ENCODE results near the gene PPP1R3G. TPM values are rescaled to one million over a fixed set of nuclear protein-coding genes. Genes with fewer than 3 reads are reported as not detected.

The PPP1R3G gene
- under 1 TPM; 0.17 to 0.26 TPM for total RNA-seq
- 1 to 10 TPM in 4 of 6 donors, under 1 TPM in 2; 0.96 to 1.4 (median 1.1) TPM for polyA plus RNA-seq (ENCODE audit: insufficient read length in 6 of 6)
- long read RNA-seq, donor 1, full-length matches to known transcripts: 6 of 6 reads
- long read RNA-seq, donor 1, partial matches to known transcripts: 0 of 6 reads
- long read RNA-seq, donor 1, other reads (novel, unspliced or antisense): 0 of 6 reads
- long read RNA-seq, donor 2, full-length matches to known transcripts: 3 of 3 reads
- long read RNA-seq, donor 2, partial matches to known transcripts: 0 of 3 reads
- long read RNA-seq, donor 2, other reads (novel, unspliced or antisense): 0 of 3 reads
- long read RNA-seq, donor 3, full-length matches to known transcripts: 1 of 168 reads
- long read RNA-seq, donor 3, partial matches to known transcripts: 156 of 168 reads
- long read RNA-seq, donor 3, other reads (novel, unspliced or antisense): 11 of 168 reads
- long read RNA-seq, donor 4, full-length matches to known transcripts: 1 of 1 reads
- long read RNA-seq, donor 4, partial matches to known transcripts: 0 of 1 reads
- long read RNA-seq, donor 4, other reads (novel, unspliced or antisense): 0 of 1 reads
- long read RNA-seq, donor 5, full-length matches to known transcripts: 3 of 3 reads
- long read RNA-seq, donor 5, partial matches to known transcripts: 0 of 3 reads
- long read RNA-seq, donor 5, other reads (novel, unspliced or antisense): 0 of 3 reads
- long read RNA-seq, donor 6, full-length matches to known transcripts: 3 of 109 reads
- long read RNA-seq, donor 6, partial matches to known transcripts: 106 of 109 reads
- long read RNA-seq, donor 6, other reads (novel, unspliced or antisense): 0 of 109 reads
- long read RNA-seq, donor 7, full-length matches to known transcripts: 4 of 69 reads
- long read RNA-seq, donor 7, partial matches to known transcripts: 65 of 69 reads
- long read RNA-seq, donor 7, other reads (novel, unspliced or antisense): 0 of 69 reads
- long read RNA-seq, donor 8, full-length matches to known transcripts: 4 of 4 reads
- long read RNA-seq, donor 8, partial matches to known transcripts: 0 of 4 reads
- long read RNA-seq, donor 8, other reads (novel, unspliced or antisense): 0 of 4 reads
- long read RNA-seq, donor 9: 0 reads
- long read RNA-seq, donor 10: 0 reads
- long read RNA-seq, donor 11, full-length matches to known transcripts: 11 of 11 reads
- long read RNA-seq, donor 11, partial matches to known transcripts: 0 of 11 reads
- long read RNA-seq, donor 11, other reads (novel, unspliced or antisense): 0 of 11 reads
- long read RNA-seq, donor 12, full-length matches to known transcripts: 1 of 1 reads
- long read RNA-seq, donor 12, partial matches to known transcripts: 0 of 1 reads
- long read RNA-seq, donor 12, other reads (novel, unspliced or antisense): 0 of 1 reads

DNA sequence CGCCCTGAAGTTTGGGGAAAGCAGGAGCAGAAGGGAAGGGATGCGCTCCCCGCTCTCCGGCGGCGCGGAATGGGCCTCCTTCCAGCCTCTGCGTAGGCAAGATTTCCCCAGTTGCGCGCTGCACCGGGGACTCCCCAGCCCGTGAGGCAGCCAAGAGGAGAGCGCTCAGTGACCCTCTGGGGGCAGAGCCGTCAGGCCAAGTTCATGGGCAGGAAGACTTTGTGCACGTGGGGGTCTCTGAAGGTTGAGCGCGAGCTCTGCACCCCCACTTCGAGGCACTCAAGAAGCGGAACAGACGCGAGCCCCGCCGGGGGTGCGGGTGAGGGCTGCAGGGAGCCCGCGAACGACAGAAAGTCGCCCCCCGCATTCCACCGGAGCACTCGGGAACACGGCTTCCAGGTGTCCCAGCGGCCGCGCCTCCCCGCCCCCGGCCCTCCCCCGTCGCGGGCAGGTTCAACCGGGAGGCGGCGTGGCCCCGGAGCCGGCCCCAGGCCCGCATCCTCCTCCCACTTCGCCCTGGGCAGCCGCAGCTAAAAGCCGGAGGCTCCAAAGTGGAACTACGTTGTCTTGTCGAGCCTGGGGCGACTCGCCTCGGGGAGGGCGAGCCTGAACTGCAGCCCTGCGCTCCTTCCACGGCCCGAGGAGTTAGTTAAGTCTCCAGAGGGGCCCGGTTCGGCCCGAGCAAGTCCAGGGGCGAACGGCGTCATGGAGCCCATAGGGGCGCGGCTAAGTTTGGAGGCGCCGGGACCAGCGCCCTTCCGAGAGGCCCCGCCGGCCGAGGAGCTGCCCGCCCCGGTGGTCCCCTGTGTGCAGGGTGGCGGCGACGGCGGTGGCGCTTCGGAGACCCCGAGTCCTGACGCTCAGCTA, at the start of gene PPP1R3G:
PPP1R3G (plus strand) TSS at position 561 of the 867 bp plus-strand sequence; CDS start at position 706, 145 bp downstream.
- Histone ChIP-seq H3K36me3 (no peaks in the 10 kb centered on the region), H3K27ac (peak within 1 kb of the TSS; percentile 13 to 26), H3K4me1 (peaks cover 0 to 35% of the 10 kb centered on the region in 2 donors), H3K9me3 (no peaks in the 10 kb centered on the region), H3K4me3 (peak within 1 kb of the TSS; percentile 53 to 56), H3K27me3 (peaks cover 15 to 62% of the 10 kb centered on the region in 2 donors)
- TF ChIP-seq, protein P1, sequence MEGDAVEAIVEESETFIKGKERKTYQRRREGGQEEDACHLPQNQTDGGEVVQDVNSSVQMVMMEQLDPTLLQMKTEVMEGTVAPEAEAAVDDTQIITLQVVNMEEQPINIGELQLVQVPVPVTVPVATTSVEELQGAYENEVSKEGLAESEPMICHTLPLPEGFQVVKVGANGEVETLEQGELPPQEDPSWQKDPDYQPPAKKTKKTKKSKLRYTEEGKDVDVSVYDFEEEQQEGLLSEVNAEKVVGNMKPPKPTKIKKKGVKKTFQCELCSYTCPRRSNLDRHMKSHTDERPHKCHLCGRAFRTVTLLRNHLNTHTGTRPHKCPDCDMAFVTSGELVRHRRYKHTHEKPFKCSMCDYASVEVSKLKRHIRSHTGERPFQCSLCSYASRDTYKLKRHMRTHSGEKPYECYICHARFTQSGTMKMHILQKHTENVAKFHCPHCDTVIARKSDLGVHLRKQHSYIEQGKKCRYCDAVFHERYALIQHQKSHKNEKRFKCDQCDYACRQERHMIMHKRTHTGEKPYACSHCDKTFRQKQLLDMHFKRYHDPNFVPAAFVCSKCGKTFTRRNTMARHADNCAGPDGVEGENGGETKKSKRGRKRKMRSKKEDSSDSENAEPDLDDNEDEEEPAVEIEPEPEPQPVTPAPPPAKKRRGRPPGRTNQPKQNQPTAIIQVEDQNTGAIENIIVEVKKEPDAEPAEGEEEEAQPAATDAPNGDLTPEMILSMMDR (IDR thresholded peaks at IDR 0.05): no peak
- peak; percentile 53 to 84 (median 66) for DNase-seq
- peak; percentile 82 for ATAC-seq
- intact Hi-C loops (cut with DNase I): no loop called here

DNA sequence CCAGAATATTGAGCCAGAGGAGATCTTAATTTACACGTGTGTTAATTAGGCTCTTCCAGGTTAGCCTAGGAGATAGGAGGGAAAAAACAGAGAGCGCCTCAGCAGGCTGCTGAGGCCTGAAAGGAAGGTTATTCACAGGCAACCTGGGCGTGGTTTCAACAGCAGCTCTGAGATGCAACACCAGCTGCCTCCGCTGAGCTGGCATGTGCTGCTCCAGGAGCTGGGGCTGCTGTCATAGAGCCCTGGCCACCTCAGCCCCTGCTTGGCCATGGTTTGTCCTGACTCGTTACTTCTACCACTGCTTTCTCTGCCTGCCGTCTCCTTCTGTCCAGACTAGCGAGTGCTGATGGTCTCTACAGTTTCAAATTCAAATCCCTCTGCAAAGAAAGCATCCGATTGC, 48.9 kb upstream of the PPP1R3G start:
- TF ChIP-seq, protein P1 (IDR thresholded peaks at IDR 0.05): no peak
- Histone ChIP-seq H3K27me3 (no peaks in the 10 kb centered on the region), H3K27ac (no peak overlapping the region), H3K9me3 (no peaks in the 10 kb centered on the region), H3K36me3 (no peaks in the 10 kb centered on the region), H3K4me3 (no peak overlapping the region), H3K4me1 (no peaks in the 10 kb centered on the region)
- DNase-seq (no peak), ATAC-seq (no peak)
- intact Hi-C loops (cut with DNase I): no loop called here

DNA sequence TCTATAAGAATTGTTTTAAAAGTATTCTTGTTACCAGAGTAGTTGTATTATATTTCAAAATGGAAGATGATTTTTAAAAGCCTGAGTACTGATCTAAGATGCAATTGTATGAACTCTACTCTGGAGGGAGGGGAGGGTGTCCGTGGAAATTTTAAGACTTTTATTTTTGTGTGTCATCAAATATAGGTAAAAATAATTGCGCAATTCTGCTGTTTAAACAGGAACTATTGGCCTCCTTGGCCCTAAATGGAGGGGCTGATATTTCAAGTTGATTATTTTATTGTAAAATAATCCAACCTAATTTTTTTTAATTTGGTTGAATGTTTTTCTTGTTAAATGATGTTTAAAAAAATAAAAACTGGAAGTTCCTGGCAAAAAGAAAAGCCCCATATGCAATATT, 43.2 kb upstream of the PPP1R3G start:
- no peak for ATAC-seq
- no peak overlapping the region for H3K27ac ChIP-seq
- DNase-seq: no peak
- no peaks in the 10 kb centered on the region for H3K9me3 ChIP-seq
- TF ChIP-seq, protein P1 (IDR thresholded peaks at IDR 0.05): no peak
- H3K27me3 ChIP-seq: no peaks in the 10 kb centered on the region
- H3K4me3 ChIP-seq: no peak overlapping the region
- H3K36me3 ChIP-seq: no peaks in the 10 kb centered on the region
- intact Hi-C loops (cut with DNase I): no loop called here
- no peaks in the 10 kb centered on the region for H3K4me1 ChIP-seq

DNA sequence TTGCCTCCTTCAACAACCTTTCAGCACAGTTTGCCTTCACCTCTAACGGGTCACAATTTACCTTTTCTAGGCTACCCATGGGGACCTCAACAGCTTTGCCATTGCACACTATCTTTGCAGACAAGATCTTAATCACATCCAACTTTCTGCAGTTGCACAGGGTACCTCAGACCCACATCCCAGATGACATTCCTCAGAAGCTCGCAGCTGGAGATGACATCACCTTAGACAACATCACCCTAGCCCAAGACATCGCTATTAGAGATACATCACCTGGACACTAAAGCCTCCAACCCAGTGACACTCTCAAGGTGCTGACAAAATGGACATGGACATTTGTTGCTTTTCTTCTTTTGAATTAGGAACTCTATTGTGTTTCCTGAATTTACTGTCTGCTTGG, 42.7 kb upstream of the PPP1R3G start:
- DNase-seq (no peak), ATAC-seq (no peak)
- H3K4me1 ChIP-seq: no peaks in the 10 kb centered on the region
- no peak overlapping the region for H3K4me3 ChIP-seq
- no peaks in the 10 kb centered on the region for H3K9me3 ChIP-seq
- H3K36me3 ChIP-seq: no peaks in the 10 kb centered on the region
- no peak overlapping the region for H3K27ac ChIP-seq
- intact Hi-C loops (cut with DNase I): no loop called here
- no peaks in the 10 kb centered on the region for H3K27me3 ChIP-seq
- TF ChIP-seq, protein P1 (IDR thresholded peaks at IDR 0.05): no peak

Data from left lung (tissue), 14 donors.